Limb (tissue), 2 donors: ENCODE data around the gene PPP1R2.
A peak's percentile ranks its signal among the peaks of the same experiment; 100 is the strongest.
"Not testable (repeated sequence)": the region's sequence is repeated elsewhere in the genome, so short reads cannot be mapped to it uniquely, and the experiment has no call there.

ENCODE experiments used
- DNase-seq, 2 donors: peaks; one replicate each; pipeline ENCODE4 v3.0.0-alpha.2; 2016; ENCODE audit errors: extremely low spot score in 2 of 2

The PPP1R2 gene

GRCh38 chr3:195542698-195543499 is at the start of gene PPP1R2:
TSS of gene PPP1R2 (minus strand) at chr3:195543325. CDS start at chr3:195543025, 300 bp downstream.
- DNase-seq: peak; percentile 91 to 96

DNA sequence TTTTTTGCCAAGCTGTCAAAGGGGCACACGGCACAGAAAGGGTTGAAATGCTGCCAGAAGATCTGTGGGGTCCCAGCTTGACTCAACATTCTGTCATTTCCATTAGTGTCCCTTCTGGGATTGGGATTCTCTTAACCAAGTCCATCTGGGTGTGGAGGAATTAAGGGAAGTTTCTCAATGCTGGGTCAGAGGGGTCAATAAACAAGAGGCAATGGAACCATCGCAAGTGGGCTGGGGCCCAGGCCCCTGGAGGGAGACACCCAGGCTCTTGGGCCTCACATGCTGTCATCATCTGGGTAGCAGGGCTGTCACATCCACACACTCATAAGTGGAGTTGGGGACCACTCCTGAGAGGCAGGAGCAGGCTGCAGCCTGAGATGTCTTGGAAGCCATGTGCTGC is 48.7 kb upstream of the PPP1R2 start:
- DNase-seq: no peak

- no peak for DNase-seq
Observed at GRCh38 chr3:195591220-195591619, 48.1 kb upstream of the PPP1R2 start.

DNA sequence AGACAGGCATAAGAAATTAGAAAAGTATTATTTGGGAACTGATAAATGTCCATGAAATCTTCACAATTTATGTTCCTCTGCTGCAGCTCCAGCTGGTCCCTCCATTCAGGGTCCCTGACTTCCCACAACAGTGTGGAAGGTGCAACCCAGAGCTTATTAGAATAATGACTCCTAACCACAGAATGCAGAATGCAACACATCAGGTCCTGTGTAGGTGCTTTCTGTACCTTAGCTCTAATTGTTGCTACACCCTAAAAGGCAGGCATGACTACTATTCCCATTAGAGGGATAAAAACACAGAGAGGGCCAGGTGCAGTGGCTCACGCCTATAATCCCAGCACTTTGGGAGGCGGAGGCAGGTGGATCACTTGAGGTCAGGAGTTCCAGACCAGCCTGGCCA is 47.3 kb upstream of the PPP1R2 start:
- DNase-seq: not testable (repeated sequence)

DNA sequence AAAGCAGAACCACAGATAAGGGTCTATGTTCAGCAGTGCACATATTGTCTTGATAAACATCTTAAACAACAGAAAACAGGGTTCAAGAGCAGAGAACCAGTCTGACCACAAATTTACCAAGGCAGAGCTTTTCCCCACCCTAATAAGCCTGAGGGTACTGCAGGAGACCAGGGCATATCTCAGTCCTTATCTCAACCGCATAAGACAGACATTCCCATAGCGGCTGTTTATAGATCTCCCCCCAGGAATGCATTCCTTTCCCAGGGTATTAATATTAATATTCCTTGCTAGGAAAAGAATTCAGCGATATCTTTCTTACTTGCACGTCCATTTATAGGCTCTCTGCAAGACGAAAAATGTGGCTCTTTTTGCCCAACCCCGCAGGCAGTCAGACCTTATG is 46.7 kb upstream of the PPP1R2 start:
- DNase-seq: not testable (repeated sequence)

DNA sequence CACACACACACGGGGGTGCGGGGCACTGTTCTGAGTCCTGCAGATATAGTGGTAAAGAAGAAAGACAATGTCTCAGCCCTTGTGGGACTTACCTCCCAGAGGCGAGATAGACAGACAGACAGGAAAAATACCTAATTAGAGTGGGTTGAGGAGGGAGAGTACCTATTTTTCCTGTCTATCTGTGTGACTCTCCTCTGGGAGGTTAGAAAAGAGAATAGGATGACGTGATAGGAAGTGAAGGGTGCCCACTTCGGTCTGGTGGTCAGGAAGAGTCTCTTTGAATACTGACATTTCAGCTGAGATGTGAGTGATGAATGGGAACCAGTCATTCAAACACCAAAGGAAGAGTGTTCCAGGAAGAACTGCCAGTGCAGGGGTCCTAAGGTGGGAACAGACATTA is 44.7 kb upstream of the PPP1R2 start:
- no peak for DNase-seq

- no peak for DNase-seq
Observed at GRCh38 chr3:195587406-195587805, 44.3 kb upstream of the PPP1R2 start.

GRCh38 chr3:195584543-195584870 is 41.4 kb upstream of the PPP1R2 start:
- no peak for DNase-seq

DNA sequence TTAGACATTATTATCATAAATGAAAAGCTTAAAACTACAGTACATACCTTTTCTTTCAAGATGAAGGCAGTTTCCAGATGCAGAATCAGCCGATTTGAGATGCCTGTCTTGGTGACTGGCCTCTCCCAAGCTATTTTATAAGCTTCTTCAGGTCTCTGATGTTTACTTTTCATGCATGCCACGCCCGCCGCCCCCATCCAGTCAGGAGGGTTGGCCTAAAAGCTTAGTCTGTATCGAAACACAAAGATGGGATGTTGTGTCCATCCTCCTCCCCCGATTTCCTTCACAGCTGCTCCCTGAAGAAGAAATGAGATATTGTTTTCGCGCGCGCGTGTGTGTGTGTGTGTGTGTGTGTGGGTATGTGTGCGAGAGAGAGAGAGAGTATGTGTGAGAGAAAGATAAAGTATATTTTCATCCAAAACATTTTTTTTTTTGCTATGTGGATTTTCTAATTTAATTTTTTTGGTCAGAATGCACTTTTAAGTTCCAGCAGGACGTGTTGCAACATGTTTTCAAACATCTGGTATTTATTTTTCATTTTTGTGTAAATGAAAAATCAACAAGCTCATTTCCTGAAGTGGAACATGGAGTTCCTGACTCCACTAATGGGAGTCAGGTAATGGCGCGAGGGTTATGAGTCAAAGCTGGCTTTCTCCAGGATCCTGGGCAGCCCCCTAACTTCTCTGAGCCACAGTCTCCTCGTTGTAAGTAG is 40.9 kb upstream of the PPP1R2 start, which contains the start of gene APOD:
Gene APOD, minus strand, starts transcription at position 110 of the 712 bp plus-strand sequence. CDS start 4,479 bp downstream, outside the sequence.
- DNase-seq: peak; percentile 32 to 47

GRCh38 chr3:195582947-195583346 is 39.8 kb upstream of the PPP1R2 start:
- DNase-seq: no peak

GRCh38 chr3:195580744-195581443 is 37.8 kb upstream of the PPP1R2 start:
- DNase-seq: peak in 1 of 2 donors; percentile 57

DNA sequence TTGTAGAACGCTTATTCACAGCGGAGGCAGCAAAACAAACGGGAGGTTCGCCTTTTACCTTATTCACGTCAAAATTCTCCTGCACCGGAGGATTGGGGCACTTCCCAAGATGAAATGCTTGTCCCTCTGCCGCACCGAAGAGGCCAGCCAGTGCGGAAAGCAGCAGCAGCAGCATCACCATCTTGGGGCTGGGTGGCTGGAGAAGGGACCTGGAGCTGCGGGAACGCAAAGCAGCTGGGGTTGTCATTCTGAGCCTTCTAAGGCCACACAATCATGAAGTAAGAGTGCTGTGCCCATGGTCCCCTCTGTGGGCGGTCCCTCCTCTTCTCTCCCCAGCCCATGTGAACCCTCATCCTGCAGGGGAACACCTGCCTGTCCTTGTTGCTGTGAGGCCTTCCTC is 36.2 kb upstream of the PPP1R2 start:
- DNase-seq: no peak

DNA sequence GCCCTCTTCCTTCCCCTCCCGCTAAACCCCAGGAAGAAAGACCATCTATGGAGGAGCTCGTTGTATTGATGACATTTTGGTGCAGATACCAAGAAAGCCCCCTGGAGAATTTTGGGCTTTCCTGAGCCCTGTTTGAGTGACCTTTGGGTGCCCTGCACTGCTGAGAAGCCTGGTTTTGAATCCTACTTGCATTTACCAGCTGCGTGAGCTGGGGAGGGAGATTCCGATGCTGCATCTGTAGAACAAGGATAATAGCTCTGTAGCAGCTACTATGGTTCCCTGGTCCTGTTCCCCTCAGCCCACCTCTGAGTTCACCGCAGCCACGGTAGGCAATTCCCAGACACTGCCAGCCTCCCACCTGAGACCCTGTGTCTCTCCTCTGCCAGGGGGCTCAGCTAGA is 35.4 kb upstream of the PPP1R2 start:
- no peak for DNase-seq

- no peak for DNase-seq
Observed at GRCh38 chr3:195577645-195578177, 34.6 kb upstream of the PPP1R2 start.

- no peak for DNase-seq
Observed at GRCh38 chr3:195574497-195575304, 31.6 kb upstream of the PPP1R2 start.

GRCh38 chr3:195573611-195574496 is 30.7 kb upstream of the PPP1R2 start:
- DNase-seq: no peak

GRCh38 chr3:195571361-195571760 is 28.2 kb upstream of the PPP1R2 start:
- no peak for DNase-seq

- no peak for DNase-seq
Observed at GRCh38 chr3:195570912-195571311, 27.8 kb upstream of the PPP1R2 start.

- no peak for DNase-seq
Observed at GRCh38 chr3:195570344-195570743, 27.2 kb upstream of the PPP1R2 start.

DNA sequence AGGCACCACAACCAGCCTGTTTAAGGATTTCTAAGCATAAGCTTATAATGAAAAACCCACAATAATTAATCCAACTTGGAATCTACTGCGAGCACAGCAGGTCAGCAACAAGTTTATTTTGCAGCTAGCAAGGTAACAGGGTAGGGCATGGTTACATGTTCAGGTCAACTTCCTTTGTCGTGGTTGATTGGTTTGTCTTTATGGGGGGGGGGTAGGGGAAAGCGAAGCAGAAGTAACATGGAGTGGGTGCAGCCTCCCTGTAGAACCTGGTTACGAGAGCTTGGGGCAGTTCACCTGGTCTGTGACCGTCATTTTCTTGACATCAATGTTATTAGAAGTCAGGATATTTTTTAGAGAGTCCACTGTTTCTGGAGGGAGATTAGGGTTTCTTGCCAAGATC is 25.5 kb upstream of the PPP1R2 start:
- no peak for DNase-seq
